Uterus (tissue), 4 donors: ENCODE results near the gene ANKRD24. TPM values are rescaled to one million over a fixed set of nuclear protein-coding genes. Genes with fewer than 3 reads are reported as not detected.
A peak's percentile ranks its signal among the peaks of the same experiment; 100 is the strongest.
"Not testable (repeated sequence)": the region's sequence is repeated elsewhere in the genome, so short reads cannot be mapped to it uniquely, and the experiment has no call there.

Source experiments
- DNase-seq, 2 donors: peaks; one replicate each; pipeline ENCODE4 v3.0.0-alpha.2; 2019 to 2020
- H3K27ac ChIP-seq, 2 donors: fragments of 200-600 bp; sonication (generic); 1 replicate in 1 of 2; 2 replicates in 1 of 2; pipeline ENCODE4 v1.5.1; 2016 to 2018
- H3K27me3 ChIP-seq, 2 donors: fragments of 200-600 bp; sonication (generic); one replicate each; pipeline ENCODE4 v1.5.1; 2018 to 2019; ENCODE audit warnings: control low read depth in 1 of 2
- H3K36me3 ChIP-seq, 2 donors: fragments of 200-600 bp; sonication (generic); one replicate each; pipeline ENCODE4 v1.5.1; 2019; ENCODE audit warnings: control low read depth in 1 of 2
- H3K4me1 ChIP-seq, 2 donors: fragments of 200-600 bp; sonication (generic); one replicate each; pipeline ENCODE4 v1.5.1; 2018 to 2019; ENCODE audit warnings: control low read depth in 1 of 2
- H3K4me3 ChIP-seq, 2 donors: fragments of 200-600 bp; sonication (generic); 1 replicate in 1 of 2; 2 replicates in 1 of 2; pipeline ENCODE4 v1.5.1; 2018 to 2019; ENCODE audit warnings: mild to moderate bottlenecking in 1 of 2
- H3K9me3 ChIP-seq, 2 donors: fragments of 200-600 bp; sonication (generic); one replicate each; pipeline ENCODE4 v1.5.1; 2019; ENCODE audit warnings: control low read depth in 1 of 2
- POLR2A ChIP-seq, 2 donors: fragments of 450-650 bp; IDR thresholded peaks; one replicate each; pipeline ENCODE4 v1.6.1; 2016; ENCODE audit warnings: antibody characterized with exemption in 2 of 2, mild to moderate bottlenecking in 1 of 2, moderate library complexity in 1 of 2
- intact Hi-C: fragments of 100-400 bp; cut with DNase I; formaldehyde crosslinking; loops from one replicate; pipeline ENCODE4 v1.15.1; 2023; ENCODE audit warnings: low total_unique reads
- total RNA-seq, 4 donors: library from RNA; depleted of rRNA in 3 of 4; stranded (reverse); fragments of >200 nt in 3 of 4; gene quantifications; one replicate each; pipeline versions ENCODE4 v1.1.0 to v1.2.4, GENCODE V29; 2014 to 2023
- TF ChIP-seq, protein P1 (sequence below), 4 experiments: fragments of 200-600 bp in 2 of 4; fragments of 450-650 bp in 2 of 4; sonication (generic) in 2 of 4; IDR thresholded peaks; one replicate each; pipeline ENCODE4 v1.5.1; 2016 to 2019; ENCODE audit warnings: antibody characterized with exemption in 4 of 4, mild to moderate bottlenecking in 2 of 4, moderate library complexity in 1 of 4
- donor health status: DM: yes; HTN: yes; CAD: no.

The ANKRD24 gene
- total RNA-seq, 4 donors from 2014 or later = 0.64 to 1.8 (median 1.2) TPM; not detected in 1

GRCh38 chr19:4139614-4140236 is 42.8 kb upstream of the ANKRD24 start:
- no peaks in the 10 kb centered on the region for H3K27me3 ChIP-seq

DNA sequence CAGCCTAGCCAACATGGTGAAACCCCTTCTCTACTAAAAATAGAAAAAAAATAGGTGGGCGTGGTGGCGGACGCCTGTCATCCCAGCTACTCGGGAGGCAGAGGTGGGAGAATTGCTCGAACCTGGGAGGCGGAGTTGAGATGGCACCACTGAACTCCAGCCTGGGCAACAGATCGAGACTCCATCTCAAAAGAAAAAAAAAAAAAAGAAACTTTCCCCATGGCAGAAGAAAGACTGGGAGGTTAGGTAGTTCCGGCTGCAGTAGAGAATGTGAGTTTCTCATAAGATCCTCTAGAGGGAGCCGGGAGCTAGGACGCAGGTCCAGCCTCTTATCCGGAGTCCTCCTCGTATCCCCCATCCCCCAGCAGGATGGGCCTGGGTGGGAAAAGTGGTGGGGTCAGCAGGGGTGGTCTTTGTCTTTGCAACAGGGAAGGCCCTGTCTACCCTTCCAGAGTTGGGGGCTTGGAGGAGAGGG is 42.2 kb upstream of the ANKRD24 start:
- Histone ChIP-seq H3K27ac (no peak overlapping the region), H3K27me3 (no peaks in the 10 kb centered on the region), H3K9me3 (no peaks in the 10 kb centered on the region), H3K4me3 (no peak overlapping the region), H3K36me3 (no peaks in the 10 kb centered on the region), H3K4me1 (no peaks in the 10 kb centered on the region)
- TF ChIP-seq, protein P1, sequence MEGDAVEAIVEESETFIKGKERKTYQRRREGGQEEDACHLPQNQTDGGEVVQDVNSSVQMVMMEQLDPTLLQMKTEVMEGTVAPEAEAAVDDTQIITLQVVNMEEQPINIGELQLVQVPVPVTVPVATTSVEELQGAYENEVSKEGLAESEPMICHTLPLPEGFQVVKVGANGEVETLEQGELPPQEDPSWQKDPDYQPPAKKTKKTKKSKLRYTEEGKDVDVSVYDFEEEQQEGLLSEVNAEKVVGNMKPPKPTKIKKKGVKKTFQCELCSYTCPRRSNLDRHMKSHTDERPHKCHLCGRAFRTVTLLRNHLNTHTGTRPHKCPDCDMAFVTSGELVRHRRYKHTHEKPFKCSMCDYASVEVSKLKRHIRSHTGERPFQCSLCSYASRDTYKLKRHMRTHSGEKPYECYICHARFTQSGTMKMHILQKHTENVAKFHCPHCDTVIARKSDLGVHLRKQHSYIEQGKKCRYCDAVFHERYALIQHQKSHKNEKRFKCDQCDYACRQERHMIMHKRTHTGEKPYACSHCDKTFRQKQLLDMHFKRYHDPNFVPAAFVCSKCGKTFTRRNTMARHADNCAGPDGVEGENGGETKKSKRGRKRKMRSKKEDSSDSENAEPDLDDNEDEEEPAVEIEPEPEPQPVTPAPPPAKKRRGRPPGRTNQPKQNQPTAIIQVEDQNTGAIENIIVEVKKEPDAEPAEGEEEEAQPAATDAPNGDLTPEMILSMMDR (IDR thresholded peaks at IDR 0.05) = peak in 3 of 4 experiments; percentile 42 to 51 (median 43)
- no peak for TF ChIP-seq POLR2A (IDR thresholded peaks at IDR 0.05)
- no peak for DNase-seq
- intact Hi-C loops = no loop called here

More at GRCh38 chr19:4139614-4140236, 42.8 kb upstream of the ANKRD24 start:
- DNase-seq = peak; percentile 68 to 71
- no peak overlapping the region for H3K4me3 ChIP-seq
- H3K4me1 ChIP-seq = no peaks in the 10 kb centered on the region
- H3K27ac ChIP-seq = no peak overlapping the region
- TF ChIP-seq, protein P1 (IDR thresholded peaks at IDR 0.05) = peak; percentile 58 to 68 (median 67)
- TF ChIP-seq POLR2A (IDR thresholded peaks at IDR 0.05) = no peak
- no peaks in the 10 kb centered on the region for H3K36me3 ChIP-seq
- intact Hi-C loops = no loop called here
- H3K9me3 ChIP-seq = no peaks in the 10 kb centered on the region

GRCh38 chr19:4142916-4143315 is 39.6 kb upstream of the ANKRD24 start:
- H3K9me3 ChIP-seq, H3K27ac ChIP-seq, DNase-seq, H3K27me3 ChIP-seq, H3K36me3 ChIP-seq, H3K4me3 ChIP-seq, H3K4me1 ChIP-seq, intact Hi-C loops: not testable (repeated sequence)

GRCh38 chr19:4144666-4145249 is 37.7 kb upstream of the ANKRD24 start:
- no peaks in the 10 kb centered on the region for H3K4me1 ChIP-seq
- intact Hi-C loops = no loop called here

DNA sequence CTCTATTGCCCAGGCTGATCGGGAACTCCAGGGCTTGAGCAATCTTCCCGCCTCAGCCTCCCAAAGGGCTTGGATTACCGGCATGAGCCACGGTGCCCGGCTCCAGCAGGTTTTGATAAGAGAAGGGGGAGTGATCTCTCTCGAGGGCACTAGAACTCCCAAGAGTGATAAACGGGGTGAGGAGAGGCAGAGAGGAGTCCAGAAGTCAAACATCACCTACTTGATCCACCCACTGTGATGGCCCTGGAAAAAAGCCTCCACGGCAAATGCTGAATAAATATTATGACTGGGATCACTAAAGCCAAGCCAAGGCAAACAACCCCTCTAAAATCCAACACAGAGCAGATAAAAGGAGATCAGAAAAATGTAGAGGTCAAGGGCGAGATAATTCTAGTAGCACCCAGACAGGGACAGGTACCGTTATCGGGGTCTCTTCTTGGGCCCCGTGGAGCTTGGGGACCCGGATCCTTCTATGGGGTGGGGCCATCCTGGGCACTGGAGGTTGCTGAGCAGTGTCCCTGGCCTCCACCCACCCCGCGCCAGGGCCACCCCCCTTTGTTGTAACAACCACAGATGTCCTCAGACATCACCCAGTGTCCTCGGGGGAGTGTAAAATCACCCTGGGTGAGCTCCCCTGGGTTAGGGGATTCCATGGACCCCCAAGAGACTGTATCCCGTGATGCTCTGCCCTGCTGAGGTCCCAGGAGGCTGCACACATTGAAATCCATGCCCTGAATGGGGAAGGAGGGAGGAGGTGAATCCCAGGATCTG is 32.8 kb upstream of the ANKRD24 start:
- intact Hi-C loops = loop anchor here (10.0 kb wide), 1 partner anchor 65 kb away; no protein-coding TSS in a partner anchor
- DNase-seq = no peak
- Histone ChIP-seq H3K9me3 (no peaks in the 10 kb centered on the region), H3K36me3 (no peaks in the 10 kb centered on the region), H3K4me1 (no peaks in the 10 kb centered on the region), H3K27ac (no peak overlapping the region), H3K27me3 (no peaks in the 10 kb centered on the region), H3K4me3 (no peak overlapping the region)
- TF ChIP-seq, protein P1 (IDR thresholded peaks at IDR 0.05) = no peak
- TF ChIP-seq POLR2A (IDR thresholded peaks at IDR 0.05) = no peak

More at GRCh38 chr19:4144666-4145249, 37.7 kb upstream of the ANKRD24 start:
- Histone ChIP-seq H3K36me3 (no peaks in the 10 kb centered on the region), H3K4me3 (no peak overlapping the region), H3K27ac (no peak overlapping the region), H3K27me3 (no peaks in the 10 kb centered on the region), H3K9me3 (no peaks in the 10 kb centered on the region)
- no peak for DNase-seq
- TF ChIP-seq POLR2A (IDR thresholded peaks at IDR 0.05) = no peak
- TF ChIP-seq, protein P1 (IDR thresholded peaks at IDR 0.05) = no peak
